Raji (cell line): ENCODE results near the gene SPTSSB.

Experiments
- POLR2A ChIP-seq: IDR thresholded peaks from 2 replicates; pipeline ENCODE4 v1.6.1; 2011; ENCODE audit warnings: low read depth, low read length, control low read depth; ENCODE audit not compliant: insufficient read depth

The SPTSSB gene

GRCh38 chr3:161401389-161401788, 30.1 kb upstream of the SPTSSB start:
- no peak for TF ChIP-seq POLR2A

GRCh38 chr3:161400650-161401049, 29.3 kb upstream of the SPTSSB start:
- TF ChIP-seq POLR2A: no peak

GRCh38 chr3:161395115-161396012, 24.0 kb upstream of the SPTSSB start:
- no peak for TF ChIP-seq POLR2A

- no peak for TF ChIP-seq POLR2A
Measured at GRCh38 chr3:161393803-161394202, 22.5 kb upstream of the SPTSSB start.

GRCh38 chr3:161393310-161393709, 22.0 kb upstream of the SPTSSB start:
- no peak for TF ChIP-seq POLR2A

GRCh38 chr3:161392853-161393252, 21.5 kb upstream of the SPTSSB start:
- TF ChIP-seq POLR2A: no peak

GRCh38 chr3:161390200-161390599, 18.9 kb upstream of the SPTSSB start:
- no peak for TF ChIP-seq POLR2A

GRCh38 chr3:161389445-161390035, 18.2 kb upstream of the SPTSSB start:
- no peak for TF ChIP-seq POLR2A

GRCh38 chr3:161388855-161389254, 17.5 kb upstream of the SPTSSB start:
- no peak for TF ChIP-seq POLR2A

- no peak for TF ChIP-seq POLR2A
Measured at GRCh38 chr3:161386991-161387770, 15.9 kb upstream of the SPTSSB start.

- no peak for TF ChIP-seq POLR2A
Measured at GRCh38 chr3:161372321-161373260, 1.3 kb upstream of the SPTSSB start.

GRCh38 chr3:161369531-161369930, 1.8 kb downstream of the SPTSSB start:
- TF ChIP-seq POLR2A: no peak

GRCh38 chr3:161366094-161366493, 5.2 kb downstream of the SPTSSB start:
- TF ChIP-seq POLR2A: no peak

- TF ChIP-seq POLR2A: no peak
Measured at GRCh38 chr3:161358488-161358887, 12.8 kb downstream of the SPTSSB start.

GRCh38 chr3:161356287-161356686, 15.0 kb downstream of the SPTSSB start:
- no peak for TF ChIP-seq POLR2A
